ENCODE data around the gene NOS1AP. TPM values are rescaled to one million over a fixed set of nuclear protein-coding genes. Genes with fewer than 3 reads are reported as not detected.

The NOS1AP gene
- total RNA-seq, 1 experiment from 2014 or later = 5.3 TPM

DNA sequence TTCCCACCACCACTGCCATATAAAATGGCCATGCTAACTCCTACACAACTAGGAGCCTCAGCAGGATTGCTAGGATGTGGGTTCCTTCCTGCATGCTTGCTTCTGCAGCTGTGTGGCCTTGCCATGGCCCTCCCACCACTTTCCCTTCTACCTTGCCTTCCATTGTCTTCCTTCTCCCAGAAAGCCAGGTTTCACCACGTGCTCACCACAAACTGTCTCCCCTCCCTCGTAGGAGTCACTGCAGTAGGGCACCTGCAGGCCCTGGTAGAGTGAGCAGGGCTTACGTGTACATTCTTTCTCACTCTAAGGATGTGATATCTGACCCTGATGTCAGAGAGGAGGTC is 315.8 kb downstream of the NOS1AP start:
- H2AFZ ChIP-seq (ENCODE audit: low read depth, low read length, poor library complexity, severe bottlenecking) = no peak overlapping the region
- H3K36me3 ChIP-seq (ENCODE audit: control insufficient read depth in 1 of 2, insufficient read depth in 2 of 2, low read length in 2 of 2) = no peaks in the 10 kb centered on the region
- H3K27me3 ChIP-seq (ENCODE audit: insufficient read depth, low read length) = no peaks in the 10 kb centered on the region
- H3K79me2 ChIP-seq (ENCODE audit: insufficient read depth, low read length) = no peaks in the 10 kb centered on the region
- BruUV-seq (replicated peaks) = no TSS peak
- H3K4me1 ChIP-seq (ENCODE audit: control insufficient read depth in 1 of 2, insufficient read depth in 2 of 2, low read length in 2 of 2) = peaks cover 22 to 30% of the 10 kb centered on the region in 2 experiments
- RAD21 ChIA-PET (ENCODE audit: low non-redundant PET in 1 of 2, low total read pairs in 2 of 2, uncharacterized antibody in 2 of 2, unreplicated experiment in 2 of 2) = no interaction called here
- TF ChIP-seq ZFX (IDR thresholded peaks at IDR 0.05) (no peak), JUND (IDR thresholded peaks at IDR 0.05) (no peak), ZNF274 (IDR thresholded peaks at IDR 0.05; ENCODE audit: low read depth, low read length) (no peak), REST (IDR thresholded peaks at IDR 0.05; ENCODE audit: low read depth) (no peak), SRF (IDR thresholded peaks at IDR 0.05; ENCODE audit: low read depth) (no peak), FOSL1 (IDR thresholded peaks at IDR 0.05; ENCODE audit: low read depth) (no peak), TCF7L2 (IDR thresholded peaks at IDR 0.05; ENCODE audit: borderline replicate concordance, extremely low read depth, insufficient read depth, insufficient read length) (no peak), SIN3A (IDR thresholded peaks at IDR 0.05; ENCODE audit: low read depth) (no peak), POLR2A (IDR thresholded peaks at IDR 0.05; ENCODE audit: borderline replicate concordance, extremely low read depth, insufficient read depth, insufficient read length) (no peak), POLR2AphosphoS5 (IDR thresholded peaks at IDR 0.05; ENCODE audit: low read depth, low read length) (no peak), ELF1 (IDR thresholded peaks at IDR 0.05; ENCODE audit: borderline replicate concordance, low read depth) (no peak), CEBPB (IDR thresholded peaks at IDR 0.05; ENCODE audit: low read depth) (no peak)
- TF ChIP-seq, protein P1, sequence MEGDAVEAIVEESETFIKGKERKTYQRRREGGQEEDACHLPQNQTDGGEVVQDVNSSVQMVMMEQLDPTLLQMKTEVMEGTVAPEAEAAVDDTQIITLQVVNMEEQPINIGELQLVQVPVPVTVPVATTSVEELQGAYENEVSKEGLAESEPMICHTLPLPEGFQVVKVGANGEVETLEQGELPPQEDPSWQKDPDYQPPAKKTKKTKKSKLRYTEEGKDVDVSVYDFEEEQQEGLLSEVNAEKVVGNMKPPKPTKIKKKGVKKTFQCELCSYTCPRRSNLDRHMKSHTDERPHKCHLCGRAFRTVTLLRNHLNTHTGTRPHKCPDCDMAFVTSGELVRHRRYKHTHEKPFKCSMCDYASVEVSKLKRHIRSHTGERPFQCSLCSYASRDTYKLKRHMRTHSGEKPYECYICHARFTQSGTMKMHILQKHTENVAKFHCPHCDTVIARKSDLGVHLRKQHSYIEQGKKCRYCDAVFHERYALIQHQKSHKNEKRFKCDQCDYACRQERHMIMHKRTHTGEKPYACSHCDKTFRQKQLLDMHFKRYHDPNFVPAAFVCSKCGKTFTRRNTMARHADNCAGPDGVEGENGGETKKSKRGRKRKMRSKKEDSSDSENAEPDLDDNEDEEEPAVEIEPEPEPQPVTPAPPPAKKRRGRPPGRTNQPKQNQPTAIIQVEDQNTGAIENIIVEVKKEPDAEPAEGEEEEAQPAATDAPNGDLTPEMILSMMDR (IDR thresholded peaks at IDR 0.05 in 2 of 3, conservative IDR thresholded peaks at IDR 0.05 in 1 of 3; ENCODE audit: borderline replicate concordance in 1 of 3, insufficient read depth in 1 of 3, low read depth in 2 of 3, low read length in 2 of 3) = no peak
- intact Hi-C loops (cut with micrococcal nuclease) = no loop called here
- ATAC-seq = no peak
- H3K27ac ChIP-seq (ENCODE audit: low read depth, low read length) = no peak overlapping the region
- no peaks in the 10 kb centered on the region for H4K20me1 ChIP-seq (ENCODE audit: insufficient read depth)
- H3K9me3 ChIP-seq (ENCODE audit: control insufficient read depth in 1 of 2, insufficient read depth in 1 of 2, low read depth in 1 of 2, low read length in 2 of 2) = no peaks in the 10 kb centered on the region
- POLR2A ChIA-PET = no interaction called here
- no peak overlapping the region for H3K4me2 ChIP-seq (ENCODE audit: low read length)
- H3K4me3 ChIP-seq (replicated peaks in 1 of 2; ENCODE audit: low read depth in 1 of 2, low read length in 2 of 2) = no peak overlapping the region
- CTCF ChIA-PET = no interaction called here
- H3K9ac ChIP-seq (ENCODE audit: low read length) = no peak overlapping the region
- H3K9me2 ChIP-seq (ENCODE audit: insufficient read depth) = no peaks in the 10 kb centered on the region
- DNase-seq (ENCODE audit: low read depth, low spot score) = no peak
